Esophagus mucosa (tissue), 1 donor: Measurements from ENCODE around the gene GALNTL6. TPM values are rescaled to one million over a fixed set of nuclear protein-coding genes. Genes with fewer than 3 reads are reported as not detected.

Experiments used
- ATAC-seq: fragments of 200-7000 bp; cut with Tn5 transposase; one replicate; pipeline ENCODE4 v1.9.1; 2020
- total RNA-seq: library from RNA; stranded (reverse); gene quantifications from one replicate; pipeline ENCODE4 v1.2.4, GENCODE V29; 2023
- donor health status: DM: yes; HTN: yes; CAD: no.

Gene GALNTL6
- total RNA-seq, 1 donor from 2014 or later = not detected

DNA sequence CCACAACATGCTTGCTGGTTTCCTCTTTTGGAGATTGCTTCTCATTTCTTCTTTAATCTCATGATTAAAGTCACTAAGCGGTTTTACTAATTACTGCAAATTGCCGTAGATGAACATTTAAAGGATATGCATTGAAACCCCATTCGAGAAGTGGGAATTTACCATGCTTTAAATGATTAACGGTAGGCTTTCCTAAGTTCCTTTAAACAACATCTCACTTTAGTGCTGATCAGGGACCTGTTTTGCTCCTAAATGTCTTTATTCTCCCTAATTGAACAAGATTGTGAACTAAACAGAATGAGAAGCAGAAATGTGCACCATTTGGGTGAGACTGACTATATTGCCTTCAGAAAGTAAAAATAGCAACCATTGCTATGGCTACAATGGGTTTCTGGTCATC is 430.3 kb downstream of the GALNTL6 start:
- ATAC-seq = no peak

DNA sequence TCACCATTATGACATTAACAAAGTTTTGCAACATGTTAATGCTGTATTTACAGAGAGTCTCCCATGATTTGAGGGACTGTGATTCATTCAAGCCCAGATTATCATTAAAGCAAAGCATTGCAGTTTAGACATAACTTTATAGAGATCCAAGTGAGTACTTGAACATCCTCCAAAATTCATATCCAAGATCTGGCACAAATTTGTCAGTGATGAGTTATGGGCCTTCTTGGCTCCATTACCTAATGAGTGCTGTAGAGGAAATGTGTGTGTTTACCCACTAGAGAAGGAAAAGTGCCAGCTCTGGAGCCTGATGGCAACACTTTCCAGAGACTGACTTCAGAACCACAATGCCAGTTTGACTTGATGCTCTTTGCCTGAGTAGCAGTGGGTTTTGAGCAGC is 432.3 kb downstream of the GALNTL6 start:
- ATAC-seq = no peak

DNA sequence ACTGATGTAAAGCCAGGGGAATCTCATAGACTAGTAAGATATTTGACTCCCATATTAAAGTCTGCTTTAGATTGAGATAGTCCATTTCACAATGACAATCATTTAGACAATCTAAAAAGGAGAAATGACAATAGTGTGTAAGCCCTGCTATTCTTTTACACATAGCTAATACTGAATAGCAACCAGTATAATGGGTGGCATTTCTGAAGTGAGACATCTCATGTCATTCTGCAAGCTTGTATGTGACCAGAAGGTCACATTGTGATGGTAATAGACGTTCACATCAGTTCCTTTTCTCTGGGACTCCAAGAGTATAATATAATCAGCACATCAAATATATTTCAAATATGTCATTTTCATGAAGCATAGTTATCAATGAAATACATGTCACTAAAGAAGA is 440.2 kb downstream of the GALNTL6 start:
- no peak for ATAC-seq

DNA sequence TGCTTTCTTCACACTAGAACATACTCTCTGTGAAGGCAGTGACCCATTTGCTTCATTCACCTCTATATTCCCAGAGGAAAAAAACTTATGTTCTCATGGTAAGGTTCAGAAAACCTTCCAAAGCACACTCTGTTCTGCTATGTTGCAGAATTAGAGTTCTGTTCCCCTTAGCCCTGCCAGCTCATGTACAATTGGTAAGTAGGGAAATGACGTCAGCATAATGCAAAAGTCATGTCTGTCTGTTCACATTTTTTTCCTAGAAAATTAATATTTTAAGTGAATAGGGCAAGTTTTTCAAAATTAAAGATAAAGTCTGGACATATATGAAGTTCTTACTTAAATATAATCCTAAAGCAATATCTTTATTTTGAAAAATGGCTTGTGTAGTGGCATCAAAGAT is 443.6 kb downstream of the GALNTL6 start:
- no peak for ATAC-seq

DNA sequence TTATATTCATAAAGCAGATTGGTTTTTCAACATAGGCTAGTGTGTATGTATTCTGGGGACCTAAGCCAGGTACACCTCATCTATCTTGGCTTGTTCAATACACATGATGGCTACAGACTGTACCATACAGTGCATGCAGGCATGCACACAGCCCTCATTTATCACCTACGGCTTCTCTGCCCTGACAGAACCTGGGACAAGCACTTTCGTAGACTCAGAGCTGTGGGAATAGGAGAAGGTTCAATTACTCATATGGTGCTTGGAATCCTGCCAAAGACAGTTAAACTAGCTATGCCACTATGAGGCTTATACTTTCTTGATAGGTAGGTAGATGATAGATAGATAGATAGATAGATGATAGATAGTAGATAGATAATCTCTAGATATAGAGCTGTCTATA is 457.2 kb downstream of the GALNTL6 start:
- ATAC-seq = no peak

DNA sequence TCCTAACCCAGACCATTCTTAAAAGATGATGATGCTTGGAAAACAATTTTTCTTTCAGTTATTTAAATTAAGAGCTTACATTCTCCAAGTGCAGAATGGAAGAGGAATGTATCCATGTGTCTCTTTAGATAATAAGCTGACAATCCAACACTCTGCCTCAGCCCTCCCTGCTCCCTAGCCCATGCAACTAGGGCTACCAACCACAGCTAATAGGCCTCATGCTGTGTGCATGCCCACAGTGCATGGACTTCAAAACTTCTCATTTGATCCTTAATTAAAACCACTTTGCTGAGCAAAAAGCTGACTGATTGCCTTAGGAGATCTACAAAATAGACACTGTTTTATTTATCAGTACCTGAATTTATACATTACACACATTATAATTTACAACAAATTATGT is 473.9 kb downstream of the GALNTL6 start:
- no peak for ATAC-seq

DNA sequence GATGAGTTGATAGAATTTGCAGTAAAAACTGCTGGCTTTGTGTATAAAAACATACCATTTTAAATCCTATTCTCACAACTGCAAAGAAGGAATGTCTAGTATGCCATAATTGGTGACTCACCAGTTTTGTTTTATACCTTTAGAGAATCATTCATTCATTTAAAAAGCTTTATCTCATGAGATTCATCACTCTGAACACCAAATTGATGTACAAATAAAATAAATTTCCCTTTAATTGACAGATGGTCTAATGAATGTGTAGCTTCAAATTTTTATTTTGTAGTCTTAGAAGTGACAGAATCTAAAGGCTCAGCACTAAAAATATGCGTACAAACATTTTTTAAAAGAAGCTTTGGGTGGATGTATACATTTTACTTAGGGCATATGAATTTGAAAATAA is 492.5 kb downstream of the GALNTL6 start:
- no peak for ATAC-seq

DNA sequence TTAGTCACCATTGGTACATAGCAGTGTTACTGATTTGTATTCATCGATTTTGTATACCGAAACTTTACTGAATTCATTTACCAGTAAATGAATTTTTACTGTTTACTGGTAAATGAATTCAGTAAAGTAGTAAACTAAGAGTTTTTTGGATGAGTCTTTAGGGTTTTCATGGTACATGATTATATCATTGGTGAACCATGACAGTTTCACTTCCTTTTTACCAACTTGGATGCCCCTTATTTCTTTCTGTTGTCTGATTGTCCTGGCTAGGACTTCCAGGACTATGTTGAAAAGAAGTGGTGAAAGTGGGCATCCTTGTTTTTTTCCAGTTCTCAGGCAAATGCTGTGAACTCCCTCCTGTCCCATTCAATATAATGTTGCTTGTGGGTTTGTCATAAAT is 494.9 kb downstream of the GALNTL6 start:
- no peak for ATAC-seq

DNA sequence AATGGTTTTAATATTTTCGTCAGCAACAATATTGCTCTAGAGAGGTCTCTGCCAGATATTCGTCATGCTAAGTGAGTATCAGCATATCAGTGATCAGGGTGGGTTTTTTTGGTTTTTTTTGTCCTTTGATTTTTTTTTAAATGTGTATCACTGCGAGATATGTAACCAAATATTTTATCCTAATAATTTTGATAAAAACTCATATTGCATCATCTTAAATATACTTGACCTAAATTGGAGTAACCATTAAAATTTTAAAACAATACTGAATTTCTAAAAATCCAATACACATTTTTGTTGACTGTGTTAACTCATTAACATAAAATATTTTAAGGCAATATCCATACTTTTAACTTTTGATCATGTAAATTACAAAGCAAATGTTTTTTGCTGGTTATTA is 498.5 kb downstream of the GALNTL6 start:
- ATAC-seq = no peak

DNA sequence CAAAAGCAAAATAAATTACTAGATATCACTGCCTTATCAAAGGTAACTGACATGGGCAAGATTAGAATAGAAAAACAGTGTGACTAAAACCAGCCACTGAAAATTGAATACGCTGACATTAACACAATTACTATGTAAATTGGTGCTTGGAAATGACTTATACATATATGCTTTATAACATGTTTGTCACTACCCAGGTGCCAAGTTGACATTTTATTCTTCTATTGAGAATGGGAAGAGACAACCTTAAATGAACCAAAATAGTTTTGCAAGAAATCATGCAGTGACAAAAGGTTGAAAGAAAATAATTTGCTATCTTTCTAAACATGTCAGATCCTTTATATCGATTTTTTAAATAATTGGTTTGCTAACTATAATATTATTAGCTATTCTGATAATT is 510.1 kb downstream of the GALNTL6 start:
- ATAC-seq = no peak

DNA sequence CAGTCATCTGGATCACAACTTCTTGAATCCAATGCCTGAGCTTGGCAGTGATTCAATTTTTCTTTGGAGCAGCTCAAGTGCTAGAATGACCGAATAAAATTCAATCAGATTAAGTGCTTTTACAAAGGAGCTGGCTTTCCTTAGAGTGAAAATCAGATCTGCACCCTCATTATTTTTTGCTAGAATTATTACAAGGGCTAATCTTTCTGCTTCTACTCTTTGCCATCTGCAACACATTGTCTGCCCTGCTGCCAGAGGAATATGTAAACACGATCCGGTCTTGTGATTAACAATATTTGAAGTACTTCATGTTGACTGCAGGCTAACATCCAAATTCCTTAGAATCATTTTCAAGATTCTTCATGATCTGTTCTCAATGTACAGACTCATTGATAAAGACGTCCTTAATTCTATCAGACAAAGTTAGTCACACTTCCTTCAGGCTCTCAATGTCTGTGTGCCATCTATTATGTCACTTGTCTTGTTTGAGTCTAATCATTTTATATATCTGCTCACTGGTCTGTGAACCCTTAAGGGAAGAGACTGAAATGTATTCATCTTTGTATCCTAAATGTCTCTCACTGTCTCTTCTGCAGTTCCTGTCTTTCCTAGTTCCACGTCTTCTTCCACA is 531.2 kb downstream of the GALNTL6 start:
- no peak for ATAC-seq

DNA sequence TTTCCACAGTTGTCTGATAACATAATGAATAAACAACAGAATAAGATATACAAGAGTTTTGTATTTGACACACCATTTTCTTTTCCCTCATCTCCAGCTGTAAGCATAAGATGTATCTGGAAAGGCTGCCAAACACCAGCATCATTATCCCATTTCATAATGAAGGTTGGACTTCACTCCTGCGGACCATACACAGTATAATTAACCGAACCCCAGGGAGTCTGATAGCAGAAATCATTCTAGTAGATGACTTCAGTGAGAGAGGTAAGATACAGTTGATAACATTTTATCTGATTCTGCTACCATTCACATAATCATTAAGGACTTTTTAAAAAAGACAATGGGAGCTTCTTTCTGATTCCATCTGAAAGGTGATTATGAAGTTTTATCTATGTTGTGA is 535.2 kb downstream of the GALNTL6 start:
- ATAC-seq = no peak

DNA sequence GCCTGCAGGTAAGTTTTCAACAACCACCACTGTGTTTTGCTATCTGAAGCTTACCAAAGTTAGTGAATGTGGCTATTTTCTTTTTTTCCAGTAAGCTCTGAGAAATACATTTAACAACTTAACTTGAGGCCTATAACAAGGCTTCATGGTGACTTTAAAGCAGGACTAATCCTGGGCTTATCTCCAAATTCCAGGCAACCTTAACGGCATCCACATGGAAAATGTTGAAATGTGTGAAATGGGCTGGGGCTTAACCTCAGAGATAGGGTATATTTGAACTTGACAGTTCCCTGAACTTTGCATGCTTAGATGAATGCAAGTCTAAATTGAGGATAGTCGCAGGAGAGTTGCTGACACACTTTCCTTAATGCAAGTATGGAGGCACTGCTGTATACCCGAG is 539.2 kb downstream of the GALNTL6 start:
- ATAC-seq = no peak

DNA sequence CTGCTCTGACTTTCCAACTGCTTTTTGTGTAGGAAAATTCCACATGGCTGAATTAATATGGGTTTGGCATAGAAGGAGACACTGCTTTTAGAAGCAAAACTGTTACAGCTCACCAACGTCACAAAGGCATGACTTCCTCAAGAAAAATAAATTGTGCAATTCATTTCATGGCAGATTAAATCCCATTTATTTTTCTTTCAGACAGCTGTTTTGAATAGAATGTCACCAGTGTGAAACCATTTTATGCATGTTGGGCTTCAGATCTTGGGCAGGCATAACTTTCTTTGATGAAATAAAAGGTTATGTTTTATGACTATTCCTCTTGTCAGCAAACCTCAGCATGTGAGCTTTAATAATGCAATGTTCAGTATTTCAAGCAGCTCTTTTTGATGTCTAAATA is 542.8 kb downstream of the GALNTL6 start:
- ATAC-seq = no peak

DNA sequence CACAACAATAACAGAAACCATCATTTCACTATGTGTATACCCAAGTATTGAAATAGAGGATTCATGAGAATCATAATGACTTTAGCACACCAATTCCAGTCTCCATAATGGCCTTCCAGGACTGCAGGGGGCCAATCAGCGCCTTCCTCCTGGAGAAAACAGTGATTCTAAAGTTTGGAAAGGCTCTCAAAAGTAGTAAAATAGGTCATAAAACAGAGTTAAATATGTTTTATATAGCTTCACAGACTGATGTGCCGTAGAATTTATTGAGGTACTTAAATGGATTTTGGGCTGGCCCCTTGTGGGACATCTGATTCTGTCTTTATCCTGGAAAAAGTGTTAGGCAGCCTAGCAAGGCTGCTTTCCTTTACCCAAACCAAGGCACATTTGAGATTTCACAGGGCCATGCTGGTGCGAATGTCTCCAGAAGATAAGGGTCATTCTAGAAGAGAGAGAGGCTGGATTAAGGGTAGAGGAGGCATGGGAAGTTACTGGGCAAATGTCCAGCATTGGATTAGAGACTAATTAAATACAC is 543.9 kb downstream of the GALNTL6 start:
- ATAC-seq = no peak

DNA sequence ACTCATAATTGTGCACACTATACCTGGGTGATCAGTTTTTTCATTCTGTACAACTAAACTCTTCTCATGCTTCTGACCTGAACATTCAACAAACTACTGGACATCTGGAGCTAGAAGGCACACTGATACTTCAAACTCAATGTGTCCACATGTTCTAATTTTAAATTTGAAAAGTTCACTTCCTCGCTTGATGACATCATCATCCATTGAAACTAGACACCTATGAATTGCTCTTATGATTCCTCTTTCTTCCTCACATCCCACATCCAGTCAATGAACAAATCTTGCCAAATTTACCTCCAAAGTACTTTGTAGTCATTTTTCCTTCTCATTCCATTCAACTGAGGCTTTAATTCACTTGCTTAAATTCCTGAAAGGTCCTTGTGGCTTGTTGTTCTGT is 549.4 kb downstream of the GALNTL6 start:
- ATAC-seq = no peak

DNA sequence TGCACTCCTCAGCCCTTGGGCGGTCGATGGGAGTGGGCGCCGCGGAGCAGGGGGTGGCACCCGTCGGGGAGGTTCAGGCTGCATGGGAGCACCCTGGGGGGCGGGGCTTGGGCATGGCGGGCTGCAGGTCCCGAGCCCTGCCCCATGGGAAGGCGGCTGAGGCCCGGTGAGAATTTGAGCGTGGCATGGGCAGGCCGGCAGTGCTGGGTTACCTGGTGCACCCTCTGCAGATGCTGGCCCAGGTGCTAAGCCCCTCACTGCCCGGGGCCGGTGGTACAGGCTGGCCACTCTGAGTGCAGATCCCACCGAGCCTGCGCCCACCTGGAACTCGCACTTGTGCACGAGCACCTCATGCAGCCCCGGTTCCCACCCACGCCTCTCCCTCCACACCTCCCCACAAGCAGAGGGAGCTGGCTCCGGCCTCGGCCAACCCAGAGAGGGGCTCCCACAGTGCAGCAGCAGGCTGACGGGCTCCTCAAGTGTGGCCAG is 556.3 kb downstream of the GALNTL6 start:
- no peak for ATAC-seq

DNA sequence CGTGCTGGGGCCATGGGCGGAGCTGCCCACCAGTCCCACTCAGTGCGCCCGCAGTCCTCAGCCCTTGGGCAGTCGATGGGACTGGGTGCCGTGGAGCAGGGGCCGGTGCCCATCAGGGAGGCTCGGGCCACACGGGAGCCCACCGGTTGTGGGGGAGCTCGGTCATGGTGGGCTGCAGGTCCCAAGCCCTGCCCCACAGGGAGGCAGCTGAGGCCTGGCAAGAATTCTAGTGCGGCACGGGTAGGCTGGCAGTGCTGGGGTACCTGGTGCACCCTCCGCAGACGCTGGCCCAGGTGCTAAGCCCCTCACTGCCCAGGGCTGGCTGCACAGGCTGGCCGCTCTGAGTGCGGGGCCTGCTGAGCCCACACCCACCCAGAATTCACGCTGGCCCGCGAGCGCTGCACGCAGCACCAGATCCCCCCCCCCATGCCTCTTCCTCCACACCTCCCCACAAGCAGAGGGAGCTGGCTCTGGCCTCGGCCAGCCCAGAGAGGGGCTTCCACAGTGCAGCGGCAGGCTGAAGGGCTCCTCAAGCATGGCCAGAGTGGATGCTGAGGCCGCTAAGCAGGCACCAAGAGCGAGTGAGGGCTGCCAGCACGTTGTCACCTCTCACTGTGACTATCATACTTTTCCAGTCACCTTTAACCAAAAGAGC is 564.4 kb downstream of the GALNTL6 start:
- ATAC-seq = no peak

DNA sequence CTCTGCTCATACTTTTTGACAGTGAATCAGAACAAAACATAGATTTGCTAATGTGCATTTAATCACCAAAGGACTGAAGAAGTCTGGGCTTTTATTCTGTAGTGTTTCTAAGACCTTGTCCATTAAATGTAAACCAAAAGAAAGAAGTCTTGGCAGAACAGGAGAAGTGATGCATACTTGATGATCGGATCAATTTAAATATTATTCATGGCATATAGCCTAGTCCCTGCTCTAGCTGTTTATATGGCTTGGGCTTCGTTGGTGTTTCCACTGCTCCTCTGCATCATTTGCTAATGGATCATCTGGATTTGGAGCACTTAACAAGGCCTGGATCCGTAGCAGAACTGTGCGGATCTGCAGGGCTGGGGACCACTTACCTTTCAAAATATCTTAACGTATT is 566.6 kb downstream of the GALNTL6 start:
- ATAC-seq = no peak

DNA sequence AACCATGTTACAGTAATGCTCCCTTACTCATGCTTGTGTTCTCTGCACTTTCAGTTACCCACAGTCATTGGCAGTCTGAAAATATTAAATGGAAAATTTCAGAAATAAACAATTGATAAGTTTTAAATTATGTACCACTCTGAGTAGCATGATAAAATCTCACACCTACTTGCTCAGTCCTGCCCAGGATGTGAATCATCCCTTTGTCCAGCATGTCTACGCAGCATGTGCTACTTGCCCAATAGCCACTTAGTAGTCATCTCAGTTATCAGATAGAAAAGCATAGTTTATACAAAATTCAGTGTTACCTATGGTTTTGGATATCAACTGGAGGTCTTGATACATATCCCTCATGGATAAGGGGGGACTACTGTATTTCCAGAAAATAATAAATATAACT is 577.1 kb downstream of the GALNTL6 start:
- ATAC-seq = no peak

DNA sequence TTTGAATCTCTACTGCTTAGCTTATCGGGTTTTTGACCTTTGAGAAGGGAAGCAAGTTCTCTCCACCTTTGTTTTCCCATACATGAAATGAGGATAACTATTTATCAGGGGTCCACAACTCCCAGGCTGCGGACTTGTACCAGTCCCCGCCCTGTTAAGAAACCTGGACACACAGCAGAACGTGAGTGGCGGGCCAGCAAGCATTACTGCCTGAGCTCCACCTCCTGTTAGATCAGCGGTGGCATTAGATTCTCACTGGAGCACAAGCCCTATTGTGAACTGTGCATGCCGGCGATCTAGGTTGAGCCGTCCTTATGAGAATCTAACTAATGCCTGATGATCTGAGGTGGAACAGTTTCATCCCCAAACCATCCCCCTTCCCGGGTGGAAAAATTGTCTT is 579.5 kb downstream of the GALNTL6 start:
- no peak for ATAC-seq

DNA sequence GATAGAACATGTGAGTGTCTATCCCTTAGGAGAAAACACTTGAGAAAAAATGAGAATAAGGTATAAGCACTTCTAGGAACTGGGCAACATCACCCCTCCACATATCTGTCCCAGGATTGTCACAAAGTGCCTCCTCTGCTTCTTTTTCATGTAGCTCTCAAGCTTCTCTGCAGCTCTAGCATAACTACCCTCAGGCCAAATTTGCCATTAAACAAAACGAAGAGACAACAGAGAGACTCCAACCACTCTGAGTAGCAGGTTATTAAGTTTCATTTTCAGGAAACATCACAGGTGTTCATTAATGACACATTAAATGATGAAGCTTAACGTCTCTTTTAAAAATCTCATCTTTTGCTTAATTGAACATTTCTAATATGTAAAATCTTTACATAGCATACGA is 580.0 kb downstream of the GALNTL6 start:
- ATAC-seq = no peak

DNA sequence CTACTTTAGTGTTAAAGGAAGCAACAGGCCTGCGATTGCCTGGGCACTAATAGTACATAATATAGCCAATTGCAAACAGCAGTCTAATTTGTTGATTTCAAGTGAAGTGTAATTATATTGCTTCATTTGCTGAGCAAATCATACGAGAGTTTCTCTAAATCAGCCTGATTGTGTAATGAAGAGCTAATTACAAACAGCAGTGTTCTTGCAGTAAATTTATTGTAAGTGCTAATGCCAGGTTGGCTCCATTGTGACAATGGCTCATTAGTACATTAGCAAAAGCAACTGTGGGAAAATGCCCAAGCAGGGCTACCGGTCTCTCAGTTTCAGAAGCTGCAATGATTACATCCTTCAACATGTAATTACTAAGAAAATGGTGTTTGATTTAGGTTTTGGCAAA is 591.5 kb downstream of the GALNTL6 start:
- no peak for ATAC-seq

DNA sequence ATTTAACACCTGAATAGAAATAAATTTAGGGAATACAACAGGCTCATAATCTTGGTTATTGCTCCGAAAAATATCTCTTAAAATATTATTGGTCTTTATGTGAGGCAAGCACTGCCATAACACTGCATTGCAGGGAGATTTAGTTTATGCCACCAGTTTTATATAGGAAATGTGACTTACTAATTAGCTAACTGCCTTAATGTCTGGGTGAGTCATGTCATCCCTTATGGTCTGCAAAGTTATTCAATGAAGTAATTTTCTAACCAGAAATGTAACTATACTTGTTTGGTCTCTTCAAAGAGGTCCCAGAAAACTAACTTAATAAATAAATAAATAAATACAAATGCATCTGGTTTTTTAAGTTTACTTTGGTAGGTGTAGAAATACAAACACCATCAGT is 597.2 kb downstream of the GALNTL6 start:
- ATAC-seq = no peak

DNA sequence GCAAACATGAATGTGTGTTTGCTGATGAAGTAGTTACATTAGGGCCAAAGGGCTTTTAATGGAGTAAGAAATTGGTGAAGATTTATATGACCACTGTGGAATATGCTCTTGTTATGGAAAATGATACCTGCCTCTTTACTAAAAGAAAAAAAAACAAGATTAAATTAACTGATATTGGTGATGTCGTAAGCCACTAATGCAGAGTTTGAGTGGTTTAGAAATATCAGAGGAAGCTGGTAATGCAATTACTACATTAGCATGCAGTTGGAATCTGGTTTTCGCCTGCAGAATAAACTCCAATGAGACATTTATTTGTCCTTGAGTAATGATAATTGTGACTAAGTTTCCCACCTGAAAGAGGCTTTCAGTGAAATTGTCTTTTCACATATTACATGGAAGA is 597.9 kb downstream of the GALNTL6 start:
- no peak for ATAC-seq
